Ishikawa (cell line): ENCODE results near the gene CAV3.

ENCODE experiments used
- CEBPB ChIP-seq: IDR thresholded peaks from 2 replicates; pipeline ENCODE4 v1.6.1; 2012
- CREB1 ChIP-seq: IDR thresholded peaks from 2 replicates; pipeline ENCODE4 v1.6.1; 2012; ENCODE audit warnings: low read depth
- EGR1 ChIP-seq: IDR thresholded peaks from 2 replicates; pipeline ENCODE4 v1.6.1; 2012
- EP300 ChIP-seq: IDR thresholded peaks from 2 replicates; pipeline ENCODE4 v1.6.1; 2012; ENCODE audit warnings: borderline replicate concordance
- FOXM1 ChIP-seq: IDR thresholded peaks from 2 replicates; pipeline ENCODE4 v1.6.1; 2012; ENCODE audit warnings: low read depth, borderline replicate concordance
- NFIC ChIP-seq: IDR thresholded peaks from 2 replicates; pipeline ENCODE4 v1.6.1; 2012
- RAD21 ChIP-seq: IDR thresholded peaks from 2 replicates; pipeline ENCODE4 v1.6.1; 2012; ENCODE audit warnings: low read depth
- TAF1 ChIP-seq: IDR thresholded peaks from 2 replicates; pipeline ENCODE4 v1.6.1; 2012; ENCODE audit warnings: low read depth, mild to moderate bottlenecking
- TCF12 ChIP-seq: IDR thresholded peaks from 2 replicates; pipeline ENCODE4 v1.6.1; 2012; ENCODE audit warnings: low read depth
- TEAD4 ChIP-seq: IDR thresholded peaks from 2 replicates; pipeline ENCODE4 v1.6.1; 2012
- YY1 ChIP-seq: IDR thresholded peaks from 2 replicates; pipeline ENCODE4 v1.6.1; 2012; ENCODE audit warnings: low read depth
- ZBTB7A ChIP-seq: IDR thresholded peaks from 2 replicates; pipeline ENCODE4 v1.6.1; 2012; ENCODE audit warnings: low read depth
- TF ChIP-seq, protein P1 (sequence below): IDR thresholded peaks from 2 replicates; pipeline ENCODE4 v1.6.1; 2012
- TF ChIP-seq, protein P2 (sequence below): IDR thresholded peaks from 2 replicates; pipeline ENCODE4 v1.6.1; 2012
- TF ChIP-seq, protein P3 (sequence below): IDR thresholded peaks from 2 replicates; pipeline ENCODE4 v1.6.1; 2012; ENCODE audit warnings: low read depth, mild to moderate bottlenecking

The CAV3 gene

DNA sequence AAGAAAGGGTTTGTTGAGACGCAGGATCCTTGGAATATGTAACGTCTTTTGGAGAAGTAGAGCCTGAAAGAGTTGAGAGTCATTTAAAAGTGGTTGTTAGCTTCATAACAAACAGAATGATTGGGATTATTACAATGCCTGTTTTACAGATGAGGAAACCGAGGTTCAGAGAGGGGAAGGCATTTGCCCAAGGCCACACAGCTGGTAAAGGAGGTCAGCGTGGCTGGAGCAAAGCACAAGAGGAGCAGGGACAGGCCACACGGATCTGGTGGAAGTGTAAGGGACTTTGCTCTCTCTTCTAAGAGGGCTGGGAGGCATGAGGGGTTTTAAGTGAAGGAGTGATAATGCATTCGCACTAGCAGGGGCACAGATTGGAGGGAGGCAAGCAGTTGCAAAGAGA lies 42.0 kb downstream of the CAV3 start:
- no peak for TF ChIP-seq TEAD4
- TF ChIP-seq FOXM1, result no peak
- TF ChIP-seq CREB1, result no peak
- TF ChIP-seq YY1, result no peak
- TF ChIP-seq TAF1, result no peak
- TF ChIP-seq, protein P1, sequence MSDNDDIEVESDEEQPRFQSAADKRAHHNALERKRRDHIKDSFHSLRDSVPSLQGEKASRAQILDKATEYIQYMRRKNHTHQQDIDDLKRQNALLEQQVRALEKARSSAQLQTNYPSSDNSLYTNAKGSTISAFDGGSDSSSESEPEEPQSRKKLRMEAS, result no peak
- no peak for TF ChIP-seq NFIC
- TF ChIP-seq TCF12, result no peak
- TF ChIP-seq CEBPB, result no peak
- no peak for TF ChIP-seq EP300

DNA sequence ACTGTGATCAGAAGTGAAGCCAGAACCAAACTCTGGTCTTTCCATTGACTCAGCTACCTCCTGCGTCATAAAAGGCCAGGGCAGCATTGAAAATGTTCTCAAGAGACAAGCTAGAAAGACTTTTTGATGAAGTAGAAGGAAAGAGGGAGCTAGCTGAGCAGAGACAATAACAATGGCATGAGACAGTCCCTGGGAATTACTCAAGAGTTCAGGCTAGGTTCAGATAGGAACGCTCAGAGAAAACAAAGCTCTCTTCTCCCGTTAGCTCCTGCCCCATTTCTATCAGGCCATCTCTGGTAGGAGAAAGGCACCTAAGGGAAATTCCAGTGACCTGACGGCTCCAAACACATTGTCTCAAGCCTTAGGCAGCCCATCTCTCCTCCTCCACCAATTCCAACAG lies 42.8 kb downstream of the CAV3 start:
- TF ChIP-seq FOXM1 (no peak), EP300 (no peak), CREB1 (no peak), TAF1 (no peak), YY1 (no peak)
- TF ChIP-seq, protein P2, sequence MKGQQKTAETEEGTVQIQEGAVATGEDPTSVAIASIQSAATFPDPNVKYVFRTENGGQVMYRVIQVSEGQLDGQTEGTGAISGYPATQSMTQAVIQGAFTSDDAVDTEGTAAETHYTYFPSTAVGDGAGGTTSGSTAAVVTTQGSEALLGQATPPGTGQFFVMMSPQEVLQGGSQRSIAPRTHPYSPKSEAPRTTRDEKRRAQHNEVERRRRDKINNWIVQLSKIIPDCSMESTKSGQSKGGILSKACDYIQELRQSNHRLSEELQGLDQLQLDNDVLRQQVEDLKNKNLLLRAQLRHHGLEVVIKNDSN, result no peak

DNA sequence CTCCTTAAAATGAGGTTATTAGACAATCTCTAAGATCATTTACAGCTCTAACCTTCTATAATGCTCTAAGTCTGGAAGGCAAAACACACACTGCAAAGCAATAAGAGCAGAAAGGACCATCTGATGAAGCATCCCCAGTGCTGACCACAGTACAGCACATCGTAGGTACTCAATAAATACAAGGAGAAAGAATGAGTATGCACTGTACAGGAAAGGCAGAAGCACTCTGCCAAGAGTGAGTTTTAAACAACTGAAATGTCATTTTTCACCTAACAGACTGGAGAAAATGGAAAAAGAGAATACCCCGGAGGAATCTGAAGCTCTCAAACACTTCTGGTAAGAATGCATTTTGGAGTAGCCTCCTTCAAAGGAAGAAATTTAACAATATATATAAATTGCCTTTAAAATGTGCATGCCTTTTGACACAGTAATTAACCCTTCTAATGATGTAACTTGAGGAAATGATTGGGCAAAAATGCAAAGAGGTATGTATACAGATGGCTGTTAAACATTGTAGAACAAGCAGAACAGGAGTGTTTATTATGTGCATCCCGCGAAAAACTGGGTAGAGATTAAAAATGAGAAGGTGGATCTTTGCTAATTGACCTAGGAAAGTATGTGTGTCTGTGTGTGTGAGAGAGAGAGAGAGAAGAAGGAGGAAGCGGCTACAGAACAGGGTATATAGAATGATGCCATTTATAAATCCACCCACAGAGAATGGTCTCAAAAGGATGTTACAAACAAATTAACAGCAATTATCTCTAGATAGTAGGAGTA lies 43.8 kb downstream of the CAV3 start:
- TF ChIP-seq CEBPB (no peak), CREB1 (no peak), TAF1 (no peak), EGR1 (no peak), RAD21 (no peak), TCF12 (no peak), YY1 (no peak), TEAD4 (no peak), FOXM1 (no peak), NFIC (no peak)
- TF ChIP-seq, protein P3, sequence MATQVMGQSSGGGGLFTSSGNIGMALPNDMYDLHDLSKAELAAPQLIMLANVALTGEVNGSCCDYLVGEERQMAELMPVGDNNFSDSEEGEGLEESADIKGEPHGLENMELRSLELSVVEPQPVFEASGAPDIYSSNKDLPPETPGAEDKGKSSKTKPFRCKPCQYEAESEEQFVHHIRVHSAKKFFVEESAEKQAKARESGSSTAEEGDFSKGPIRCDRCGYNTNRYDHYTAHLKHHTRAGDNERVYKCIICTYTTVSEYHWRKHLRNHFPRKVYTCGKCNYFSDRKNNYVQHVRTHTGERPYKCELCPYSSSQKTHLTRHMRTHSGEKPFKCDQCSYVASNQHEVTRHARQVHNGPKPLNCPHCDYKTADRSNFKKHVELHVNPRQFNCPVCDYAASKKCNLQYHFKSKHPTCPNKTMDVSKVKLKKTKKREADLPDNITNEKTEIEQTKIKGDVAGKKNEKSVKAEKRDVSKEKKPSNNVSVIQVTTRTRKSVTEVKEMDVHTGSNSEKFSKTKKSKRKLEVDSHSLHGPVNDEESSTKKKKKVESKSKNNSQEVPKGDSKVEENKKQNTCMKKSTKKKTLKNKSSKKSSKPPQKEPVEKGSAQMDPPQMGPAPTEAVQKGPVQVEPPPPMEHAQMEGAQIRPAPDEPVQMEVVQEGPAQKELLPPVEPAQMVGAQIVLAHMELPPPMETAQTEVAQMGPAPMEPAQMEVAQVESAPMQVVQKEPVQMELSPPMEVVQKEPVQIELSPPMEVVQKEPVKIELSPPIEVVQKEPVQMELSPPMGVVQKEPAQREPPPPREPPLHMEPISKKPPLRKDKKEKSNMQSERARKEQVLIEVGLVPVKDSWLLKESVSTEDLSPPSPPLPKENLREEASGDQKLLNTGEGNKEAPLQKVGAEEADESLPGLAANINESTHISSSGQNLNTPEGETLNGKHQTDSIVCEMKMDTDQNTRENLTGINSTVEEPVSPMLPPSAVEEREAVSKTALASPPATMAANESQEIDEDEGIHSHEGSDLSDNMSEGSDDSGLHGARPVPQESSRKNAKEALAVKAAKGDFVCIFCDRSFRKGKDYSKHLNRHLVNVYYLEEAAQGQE, result no peak
- TF ChIP-seq, protein P1, result no peak

DNA sequence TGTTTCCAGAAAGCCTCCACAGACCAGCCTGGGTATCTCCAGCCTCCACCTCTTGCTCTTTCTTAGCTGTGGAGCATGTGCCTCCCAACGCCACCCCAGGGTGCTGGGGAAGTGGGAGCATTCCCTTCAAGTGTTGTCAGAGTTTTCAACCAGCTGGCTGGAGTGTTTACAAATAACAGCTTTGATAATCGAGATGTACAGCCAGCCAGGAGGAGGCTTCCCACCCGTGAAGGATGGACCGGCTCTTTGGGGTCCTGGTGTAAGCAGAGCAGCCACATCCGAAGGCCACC lies 44.3 kb downstream of the CAV3 start:
- TF ChIP-seq TAF1 (no peak), YY1 (no peak), TCF12 (no peak), EGR1 (no peak), EP300 (no peak)
- TF ChIP-seq, protein P3, result no peak

DNA sequence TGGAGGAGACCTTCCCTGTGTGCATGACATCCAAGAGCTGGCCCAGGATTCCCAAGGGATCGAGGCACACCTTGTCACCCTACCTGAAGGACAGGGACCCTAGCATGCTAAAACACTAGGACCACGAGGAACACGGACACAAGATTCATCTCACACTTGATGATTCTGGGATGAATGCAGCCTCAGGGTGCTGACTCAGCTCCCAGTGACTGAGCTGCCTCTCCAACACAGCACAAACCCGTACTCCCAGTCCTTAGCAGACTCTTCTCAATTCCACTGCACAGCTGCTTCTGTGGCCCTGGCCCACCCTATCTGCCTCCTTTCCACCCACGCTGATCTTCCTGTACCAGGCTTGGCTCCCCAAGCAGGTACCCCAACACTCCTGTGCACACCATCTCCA lies 44.9 kb downstream of the CAV3 start:
- TF ChIP-seq TAF1 (no peak), ZBTB7A (no peak), CREB1 (no peak), TEAD4 (no peak), FOXM1 (no peak), RAD21 (no peak)
- TF ChIP-seq, protein P2, result no peak
- TF ChIP-seq, protein P3, result no peak
